ENCODE results near the gene ZNF439.

GRCh38 chr19:11807099-11807380 lies 41.5 kb upstream of the ZNF439 start:
- no peak for TF ChIP-seq CTCF (IDR thresholded peaks at IDR 0.05)
- no peak for TF ChIP-seq POLR2A (IDR thresholded peaks at IDR 0.05)
